ENCODE results near the gene GDI2.
"Not testable (repeated sequence)": the region's sequence is repeated elsewhere in the genome, so short reads cannot be mapped to it uniquely, and the experiment has no call there.

The GDI2 gene

GRCh38 chr10:5840314-5841307 lies 27.4 kb upstream of the GDI2 start:
- no peak overlapping the region for H3K27ac ChIP-seq (ENCODE audit: low read length)
- H3K4me3 ChIP-seq (ENCODE audit: low read depth in 1 of 2, low read length in 2 of 2): no peak overlapping the region
- H3K27me3 ChIP-seq (ENCODE audit: low read depth, low read length): no peaks in the 10 kb centered on the region
- no peaks in the 10 kb centered on the region for H3K9me3 ChIP-seq (ENCODE audit: control insufficient read depth in 1 of 2, low read length in 2 of 2)
- H3K36me3 ChIP-seq (ENCODE audit: control insufficient read depth in 1 of 2, insufficient read depth in 2 of 2, low read length in 2 of 2): no peaks in the 10 kb centered on the region
- H3K4me1 ChIP-seq (ENCODE audit: control insufficient read depth in 1 of 2, insufficient read depth in 2 of 2, low read length in 2 of 2): peaks cover 0 to 8% of the 10 kb centered on the region in 2 donors

- H3K9me3 ChIP-seq (ENCODE audit: control insufficient read depth in 1 of 2, low read length in 2 of 2); H3K4me3 ChIP-seq (ENCODE audit: low read depth in 1 of 2, low read length in 2 of 2); H3K27ac ChIP-seq (ENCODE audit: low read length): not testable (repeated sequence)
These were observed 22.9 kb upstream of the GDI2 start for GRCh38 chr10:5836181-5836580.

GRCh38 chr10:5835446-5836095 lies 22.3 kb upstream of the GDI2 start:
- Histone ChIP-seq H3K27ac (ENCODE audit: low read length) (no peak overlapping the region), H3K27me3 (ENCODE audit: low read depth, low read length) (no peaks in the 10 kb centered on the region), H3K36me3 (ENCODE audit: control insufficient read depth in 1 of 2, insufficient read depth in 2 of 2, low read length in 2 of 2) (no peaks in the 10 kb centered on the region), H3K9me3 (ENCODE audit: control insufficient read depth in 1 of 2, low read length in 2 of 2) (no peaks in the 10 kb centered on the region), H3K4me1 (ENCODE audit: control insufficient read depth in 1 of 2, insufficient read depth in 2 of 2, low read length in 2 of 2) (no peaks in the 10 kb centered on the region), H3K4me3 (ENCODE audit: low read depth in 1 of 2, low read length in 2 of 2) (no peak overlapping the region)

More at GRCh38 chr10:5836181-5836580, 22.9 kb upstream of the GDI2 start:
- H3K27me3 ChIP-seq (ENCODE audit: low read depth, low read length); H3K36me3 ChIP-seq (ENCODE audit: control insufficient read depth in 1 of 2, insufficient read depth in 2 of 2, low read length in 2 of 2); H3K4me1 ChIP-seq (ENCODE audit: control insufficient read depth in 1 of 2, insufficient read depth in 2 of 2, low read length in 2 of 2): not testable (repeated sequence)

GRCh38 chr10:5833814-5834213 lies 20.6 kb upstream of the GDI2 start:
- H3K9me3 ChIP-seq (ENCODE audit: control insufficient read depth in 1 of 2, low read length in 2 of 2): no peaks in the 10 kb centered on the region
- H3K4me3 ChIP-seq (ENCODE audit: low read depth in 1 of 2, low read length in 2 of 2): no peak overlapping the region
- no peak overlapping the region for H3K27ac ChIP-seq (ENCODE audit: low read length)
- H3K36me3 ChIP-seq (ENCODE audit: control insufficient read depth in 1 of 2, insufficient read depth in 2 of 2, low read length in 2 of 2): no peaks in the 10 kb centered on the region
- no peaks in the 10 kb centered on the region for H3K4me1 ChIP-seq (ENCODE audit: control insufficient read depth in 1 of 2, insufficient read depth in 2 of 2, low read length in 2 of 2)
- H3K27me3 ChIP-seq (ENCODE audit: low read depth, low read length): no peaks in the 10 kb centered on the region

GRCh38 chr10:5832946-5833345 lies 19.7 kb upstream of the GDI2 start:
- Histone ChIP-seq H3K4me1 (ENCODE audit: control insufficient read depth in 1 of 2, insufficient read depth in 2 of 2, low read length in 2 of 2) (no peaks in the 10 kb centered on the region), H3K27me3 (ENCODE audit: low read depth, low read length) (no peaks in the 10 kb centered on the region), H3K4me3 (ENCODE audit: low read depth in 1 of 2, low read length in 2 of 2) (no peak overlapping the region), H3K27ac (ENCODE audit: low read length) (no peak overlapping the region), H3K36me3 (ENCODE audit: control insufficient read depth in 1 of 2, insufficient read depth in 2 of 2, low read length in 2 of 2) (no peaks in the 10 kb centered on the region), H3K9me3 (ENCODE audit: control insufficient read depth in 1 of 2, low read length in 2 of 2) (no peaks in the 10 kb centered on the region)

GRCh38 chr10:5831446-5831782 lies 18.2 kb upstream of the GDI2 start:
- H3K36me3 ChIP-seq (ENCODE audit: control insufficient read depth in 1 of 2, insufficient read depth in 2 of 2, low read length in 2 of 2): no peaks in the 10 kb centered on the region
- no peaks in the 10 kb centered on the region for H3K27me3 ChIP-seq (ENCODE audit: low read depth, low read length)
- no peak overlapping the region for H3K4me3 ChIP-seq (ENCODE audit: low read depth in 1 of 2, low read length in 2 of 2)
- H3K27ac ChIP-seq (ENCODE audit: low read length): no peak overlapping the region
- H3K9me3 ChIP-seq (ENCODE audit: control insufficient read depth in 1 of 2, low read length in 2 of 2): no peaks in the 10 kb centered on the region
- no peaks in the 10 kb centered on the region for H3K4me1 ChIP-seq (ENCODE audit: control insufficient read depth in 1 of 2, insufficient read depth in 2 of 2, low read length in 2 of 2)

- H3K36me3 ChIP-seq (ENCODE audit: control insufficient read depth in 1 of 2, insufficient read depth in 2 of 2, low read length in 2 of 2): no peaks in the 10 kb centered on the region
- no peak overlapping the region for H3K27ac ChIP-seq (ENCODE audit: low read length)
- H3K9me3 ChIP-seq (ENCODE audit: control insufficient read depth in 1 of 2, low read length in 2 of 2): no peaks in the 10 kb centered on the region
- H3K27me3 ChIP-seq (ENCODE audit: low read depth, low read length): no peaks in the 10 kb centered on the region
- H3K4me3 ChIP-seq (ENCODE audit: low read depth in 1 of 2, low read length in 2 of 2): no peak overlapping the region
- H3K4me1 ChIP-seq (ENCODE audit: control insufficient read depth in 1 of 2, insufficient read depth in 2 of 2, low read length in 2 of 2): no peaks in the 10 kb centered on the region
These were observed 17.6 kb upstream of the GDI2 start for GRCh38 chr10:5830629-5831445.

GRCh38 chr10:5829267-5829666 lies 16.0 kb upstream of the GDI2 start:
- H3K9me3 ChIP-seq (ENCODE audit: control insufficient read depth in 1 of 2, low read length in 2 of 2): no peaks in the 10 kb centered on the region
- H3K36me3 ChIP-seq (ENCODE audit: control insufficient read depth in 1 of 2, insufficient read depth in 2 of 2, low read length in 2 of 2): no peaks in the 10 kb centered on the region

GRCh38 chr10:5828725-5829124 lies 15.5 kb upstream of the GDI2 start:
- no peak overlapping the region for H3K4me3 ChIP-seq (ENCODE audit: low read depth in 1 of 2, low read length in 2 of 2)
- no peak overlapping the region for H3K27ac ChIP-seq (ENCODE audit: low read length)
- no peaks in the 10 kb centered on the region for H3K27me3 ChIP-seq (ENCODE audit: low read depth, low read length)
- H3K9me3 ChIP-seq (ENCODE audit: control insufficient read depth in 1 of 2, low read length in 2 of 2): no peaks in the 10 kb centered on the region
- H3K36me3 ChIP-seq (ENCODE audit: control insufficient read depth in 1 of 2, insufficient read depth in 2 of 2, low read length in 2 of 2): no peaks in the 10 kb centered on the region
- H3K4me1 ChIP-seq (ENCODE audit: control insufficient read depth in 1 of 2, insufficient read depth in 2 of 2, low read length in 2 of 2): no peaks in the 10 kb centered on the region

More at GRCh38 chr10:5829267-5829666, 16.0 kb upstream of the GDI2 start:
- no peak overlapping the region for H3K27ac ChIP-seq (ENCODE audit: low read length)
- H3K27me3 ChIP-seq (ENCODE audit: low read depth, low read length): no peaks in the 10 kb centered on the region
- no peaks in the 10 kb centered on the region for H3K4me1 ChIP-seq (ENCODE audit: control insufficient read depth in 1 of 2, insufficient read depth in 2 of 2, low read length in 2 of 2)
- H3K4me3 ChIP-seq (ENCODE audit: low read depth in 1 of 2, low read length in 2 of 2): no peak overlapping the region

GRCh38 chr10:5827841-5828240 lies 14.6 kb upstream of the GDI2 start:
- Histone ChIP-seq H3K9me3 (ENCODE audit: control insufficient read depth in 1 of 2, low read length in 2 of 2) (no peaks in the 10 kb centered on the region), H3K27me3 (ENCODE audit: low read depth, low read length) (no peaks in the 10 kb centered on the region), H3K4me1 (ENCODE audit: control insufficient read depth in 1 of 2, insufficient read depth in 2 of 2, low read length in 2 of 2) (no peaks in the 10 kb centered on the region), H3K4me3 (ENCODE audit: low read depth in 1 of 2, low read length in 2 of 2) (no peak overlapping the region), H3K27ac (ENCODE audit: low read length) (no peak overlapping the region), H3K36me3 (ENCODE audit: control insufficient read depth in 1 of 2, insufficient read depth in 2 of 2, low read length in 2 of 2) (no peaks in the 10 kb centered on the region)

- not testable (repeated sequence) for H3K27ac ChIP-seq (ENCODE audit: low read length); H3K9me3 ChIP-seq (ENCODE audit: control insufficient read depth in 1 of 2, low read length in 2 of 2); H3K27me3 ChIP-seq (ENCODE audit: low read depth, low read length); H3K4me3 ChIP-seq (ENCODE audit: low read depth in 1 of 2, low read length in 2 of 2); H3K36me3 ChIP-seq (ENCODE audit: control insufficient read depth in 1 of 2, insufficient read depth in 2 of 2, low read length in 2 of 2); H3K4me1 ChIP-seq (ENCODE audit: control insufficient read depth in 1 of 2, insufficient read depth in 2 of 2, low read length in 2 of 2)
These were observed 13.3 kb upstream of the GDI2 start for GRCh38 chr10:5826511-5826910.

Data from muscle layer of duodenum (tissue), 2 donors.